AG08395 (cell line): Measurements from ENCODE around the gene PPAN.

Source experiments
- DNase-seq: peaks from one replicate; pipeline ENCODE4 v3.0.0; 2012; ENCODE audit warnings: mixed read lengths, low spot score

Gene PPAN

DNA sequence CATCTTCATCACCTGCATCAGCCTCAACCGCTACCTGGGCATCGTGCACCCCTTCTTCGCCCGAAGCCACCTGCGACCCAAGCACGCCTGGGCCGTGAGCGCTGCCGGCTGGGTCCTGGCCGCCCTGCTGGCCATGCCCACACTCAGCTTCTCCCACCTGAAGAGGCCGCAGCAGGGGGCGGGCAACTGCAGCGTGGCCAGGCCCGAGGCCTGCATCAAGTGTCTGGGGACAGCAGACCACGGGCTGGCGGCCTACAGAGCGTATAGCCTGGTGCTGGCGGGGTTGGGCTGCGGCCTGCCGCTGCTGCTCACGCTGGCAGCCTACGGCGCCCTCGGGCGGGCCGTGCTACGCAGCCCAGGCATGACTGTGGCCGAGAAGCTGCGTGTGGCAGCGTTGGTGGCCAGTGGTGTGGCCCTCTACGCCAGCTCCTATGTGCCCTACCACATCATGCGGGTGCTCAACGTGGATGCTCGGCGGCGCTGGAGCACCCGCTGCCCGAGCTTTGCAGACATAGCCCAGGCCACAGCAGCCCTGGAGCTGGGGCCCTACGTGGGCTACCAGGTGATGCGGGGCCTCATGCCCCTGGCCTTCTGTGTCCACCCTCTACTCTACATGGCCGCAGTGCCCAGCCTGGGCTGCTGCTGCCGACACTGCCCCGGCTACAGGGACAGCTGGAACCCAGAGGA, 7.9 kb downstream of the PPAN start:
- DNase-seq: no peak

- no peak for DNase-seq
Observed at GRCh38 chr19:10114651-10115391, 8.7 kb downstream of the PPAN start.

DNA sequence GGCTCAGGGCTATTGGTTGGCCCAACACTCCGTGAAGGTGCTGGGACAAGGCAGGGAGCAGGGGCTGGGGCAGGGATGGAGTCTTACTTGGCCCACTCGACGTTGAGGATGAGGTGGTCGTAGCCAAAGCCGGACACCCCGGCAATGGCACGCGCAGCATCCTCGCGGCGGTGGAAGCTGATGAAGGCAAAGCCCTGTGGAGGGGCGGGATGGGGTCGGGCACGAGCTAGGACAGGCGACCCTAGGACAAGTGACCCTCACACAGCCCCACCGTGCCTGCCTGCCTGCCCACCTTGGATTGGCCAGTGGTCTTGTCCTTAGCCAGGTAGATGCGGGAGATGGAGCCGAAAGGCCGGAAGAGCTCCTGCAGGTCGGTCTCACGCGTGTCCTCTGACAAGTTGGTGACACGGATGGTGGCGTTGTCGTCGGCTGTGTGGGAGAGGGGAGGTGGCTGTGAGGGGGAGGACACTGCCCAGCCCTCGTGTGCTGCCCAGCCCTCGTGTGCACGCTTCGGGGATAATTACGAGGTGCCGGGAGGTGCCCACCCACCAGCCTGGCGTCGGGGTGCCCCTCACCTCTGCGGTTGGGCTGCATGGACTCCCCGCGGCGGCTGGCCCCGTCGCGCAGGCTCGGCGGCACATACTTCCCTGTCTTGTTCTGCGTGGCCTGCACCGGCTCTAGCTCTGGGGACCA, 9.4 kb downstream of the PPAN start:
- DNase-seq: no peak

- no peak for DNase-seq
Observed at GRCh38 chr19:10116085-10116865, 10.1 kb downstream of the PPAN start.

DNA sequence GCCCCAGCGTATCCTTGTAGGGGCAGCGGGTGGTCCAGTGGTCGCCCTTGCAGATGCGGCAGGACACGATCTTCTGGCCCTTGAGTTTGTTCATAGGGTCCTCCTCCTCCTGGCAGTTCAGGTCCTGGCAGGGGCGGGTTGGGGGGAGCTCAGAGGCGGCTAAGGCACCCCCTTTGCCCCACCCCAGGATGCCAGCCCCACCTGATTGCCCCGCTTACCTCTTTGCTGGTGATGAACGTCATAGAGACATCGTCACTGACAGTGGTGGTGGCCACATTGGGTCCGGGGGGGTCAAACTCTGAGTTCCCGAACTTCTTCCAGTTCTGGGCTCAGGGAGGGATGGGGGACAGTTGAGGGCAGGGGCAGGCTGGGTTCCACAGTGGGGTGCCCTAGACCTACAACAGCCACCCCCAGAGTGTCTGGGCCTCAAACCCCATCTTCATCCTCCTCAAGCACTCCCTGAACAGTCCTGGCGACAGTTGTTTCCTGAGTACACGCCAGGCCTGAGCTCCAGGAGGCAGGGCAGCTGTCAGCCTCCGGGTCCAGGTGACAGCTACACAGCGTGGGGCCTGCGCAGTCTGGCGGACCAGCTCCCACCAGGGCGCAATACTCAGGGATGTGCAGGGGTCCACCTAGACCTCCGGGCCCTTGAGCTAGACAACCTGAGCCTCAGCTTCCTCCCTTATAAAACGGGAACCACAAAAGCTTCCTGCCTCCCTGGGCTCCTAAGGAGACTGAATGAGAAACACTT, 10.9 kb downstream of the PPAN start:
- DNase-seq: no peak

DNA sequence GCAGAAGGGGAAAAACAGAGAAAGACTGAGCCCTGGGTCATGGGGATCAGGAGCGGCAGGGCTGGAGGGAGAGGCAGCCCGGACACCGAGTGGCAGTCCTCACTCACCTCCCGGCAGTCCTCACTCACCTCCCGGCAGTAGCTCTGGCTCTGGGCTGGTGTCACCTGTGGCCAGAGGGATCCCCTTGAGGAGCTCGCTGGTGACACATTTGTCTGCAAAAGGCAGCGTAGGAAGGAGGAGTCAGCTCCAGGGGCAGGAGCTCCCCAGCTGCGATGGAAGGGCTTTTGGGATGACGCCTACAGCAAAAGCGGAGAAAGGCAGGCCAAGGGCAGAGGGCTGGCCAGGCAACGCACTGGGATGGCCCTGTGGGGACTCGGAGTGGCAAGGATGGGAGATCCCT, 12.8 kb downstream of the PPAN start:
- DNase-seq: no peak

- DNase-seq: peak; percentile 82
Observed at GRCh38 chr19:10120538-10121189, 14.5 kb downstream of the PPAN start.

- DNase-seq: peak; percentile 70
Observed at GRCh38 chr19:10122045-10122444, 15.9 kb downstream of the PPAN start.

- DNase-seq: no peak
Observed at GRCh38 chr19:10124429-10124828, 18.3 kb downstream of the PPAN start.

- DNase-seq: no peak
Observed at GRCh38 chr19:10126213-10126639, 20.1 kb downstream of the PPAN start.

- no peak for DNase-seq
Observed at GRCh38 chr19:10132905-10133304, 26.7 kb downstream of the PPAN start.

- DNase-seq: no peak
Observed at GRCh38 chr19:10133596-10133995, 27.4 kb downstream of the PPAN start.

- no peak for DNase-seq
Observed at GRCh38 chr19:10134040-10134439, 27.9 kb downstream of the PPAN start.

DNA sequence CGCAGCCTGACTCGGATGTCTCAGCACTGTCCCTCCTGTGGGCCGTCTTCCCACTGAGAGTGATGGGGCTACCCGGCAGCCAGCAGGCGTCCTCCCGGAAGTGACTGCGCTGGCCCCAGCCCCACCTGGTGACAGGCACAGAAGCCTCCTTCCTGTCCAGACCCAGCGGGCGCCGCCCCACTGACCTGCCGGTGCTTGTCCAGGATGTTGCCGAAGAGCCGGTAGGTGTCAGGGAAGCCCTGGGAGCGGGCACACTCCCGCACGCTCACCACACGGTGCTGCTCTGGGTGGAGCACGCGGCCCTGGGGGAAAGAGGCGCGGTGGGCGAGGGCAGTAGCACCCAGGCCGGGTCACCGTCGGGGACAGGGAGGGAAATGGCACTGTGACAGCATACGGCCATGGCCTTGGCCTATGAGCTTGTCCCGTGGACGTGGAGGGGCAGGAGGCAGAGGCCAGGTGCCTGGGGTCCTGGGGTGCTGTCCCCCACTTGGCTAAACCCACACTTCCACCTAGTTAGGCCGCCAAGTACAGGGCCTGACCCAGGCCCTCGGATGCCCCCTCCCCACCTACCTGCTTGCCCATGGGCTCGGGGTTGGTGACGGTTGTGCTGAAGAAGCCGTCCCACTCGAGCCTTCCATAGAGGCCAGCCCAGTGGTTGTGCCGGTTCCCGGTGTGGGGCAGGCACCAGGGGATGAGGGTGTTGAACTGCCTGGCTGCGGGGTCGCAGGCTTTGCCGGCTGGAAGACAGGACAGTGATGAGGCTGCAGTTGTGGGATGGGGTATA, 29.6 kb downstream of the PPAN start:
- DNase-seq: no peak

DNA sequence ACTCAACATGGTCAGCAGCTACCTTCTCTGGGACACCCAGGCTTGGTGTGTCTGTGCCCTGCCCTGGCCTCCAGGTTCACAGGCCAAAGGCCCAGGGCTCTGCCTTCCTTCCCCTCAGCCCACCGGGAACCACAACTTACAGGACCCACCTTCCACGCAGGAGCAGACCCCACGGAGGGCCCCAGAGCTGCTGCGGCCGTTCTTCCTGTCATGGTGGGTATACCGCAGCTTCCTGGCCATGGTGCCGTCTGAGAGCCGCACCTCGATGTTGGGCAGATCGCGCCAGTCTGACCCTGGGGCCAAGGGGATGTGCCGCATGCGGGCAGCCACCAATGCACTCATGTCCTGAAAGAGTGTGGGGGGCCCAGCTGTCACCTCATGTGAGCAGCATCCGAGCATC, 30.8 kb downstream of the PPAN start:
- no peak for DNase-seq

DNA sequence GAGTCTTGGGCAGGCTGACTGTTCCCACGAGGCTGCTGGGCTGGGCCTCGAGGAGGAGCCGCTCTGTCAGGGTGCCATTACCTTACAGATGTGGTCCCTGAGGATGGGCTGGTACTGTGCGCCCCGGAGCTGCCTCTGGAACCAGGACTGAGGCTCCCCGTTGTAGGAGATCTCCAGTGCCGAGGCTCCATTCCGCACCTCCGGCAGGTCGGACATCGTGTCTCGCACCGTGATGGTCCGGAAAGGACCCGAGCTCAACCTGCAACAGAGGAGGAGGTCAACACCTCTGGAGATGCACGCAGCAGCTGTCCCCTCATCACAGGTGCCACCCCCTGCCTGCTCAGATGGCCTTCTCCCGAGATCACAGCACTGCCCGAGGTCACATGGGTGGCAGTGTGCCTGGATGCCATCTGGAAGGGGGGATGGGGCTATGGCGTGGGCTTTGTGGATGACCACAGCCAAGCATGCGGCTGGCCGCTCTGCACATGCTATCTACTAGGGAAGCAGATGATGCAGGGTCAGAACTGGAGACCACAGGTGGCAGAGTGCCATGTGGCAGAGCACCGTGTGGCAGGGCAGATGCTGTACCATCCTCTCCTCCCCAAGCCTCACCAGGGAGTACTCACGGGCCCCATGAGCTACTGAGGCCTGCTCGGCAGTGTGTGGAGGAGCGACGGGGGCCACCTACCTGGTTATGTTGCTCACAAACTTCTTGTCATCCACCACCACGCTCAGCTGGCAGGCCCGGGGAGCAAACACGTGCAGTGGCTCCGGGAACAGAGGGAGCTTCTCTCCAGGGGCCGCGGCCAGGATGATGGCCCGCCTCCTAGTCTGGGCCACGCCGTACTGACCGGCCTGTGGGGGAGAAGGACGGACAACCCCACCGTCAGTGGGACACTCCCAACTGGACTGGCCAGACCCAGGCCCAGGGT, 31.9 kb downstream of the PPAN start:
- DNase-seq: peak; percentile 43

DNA sequence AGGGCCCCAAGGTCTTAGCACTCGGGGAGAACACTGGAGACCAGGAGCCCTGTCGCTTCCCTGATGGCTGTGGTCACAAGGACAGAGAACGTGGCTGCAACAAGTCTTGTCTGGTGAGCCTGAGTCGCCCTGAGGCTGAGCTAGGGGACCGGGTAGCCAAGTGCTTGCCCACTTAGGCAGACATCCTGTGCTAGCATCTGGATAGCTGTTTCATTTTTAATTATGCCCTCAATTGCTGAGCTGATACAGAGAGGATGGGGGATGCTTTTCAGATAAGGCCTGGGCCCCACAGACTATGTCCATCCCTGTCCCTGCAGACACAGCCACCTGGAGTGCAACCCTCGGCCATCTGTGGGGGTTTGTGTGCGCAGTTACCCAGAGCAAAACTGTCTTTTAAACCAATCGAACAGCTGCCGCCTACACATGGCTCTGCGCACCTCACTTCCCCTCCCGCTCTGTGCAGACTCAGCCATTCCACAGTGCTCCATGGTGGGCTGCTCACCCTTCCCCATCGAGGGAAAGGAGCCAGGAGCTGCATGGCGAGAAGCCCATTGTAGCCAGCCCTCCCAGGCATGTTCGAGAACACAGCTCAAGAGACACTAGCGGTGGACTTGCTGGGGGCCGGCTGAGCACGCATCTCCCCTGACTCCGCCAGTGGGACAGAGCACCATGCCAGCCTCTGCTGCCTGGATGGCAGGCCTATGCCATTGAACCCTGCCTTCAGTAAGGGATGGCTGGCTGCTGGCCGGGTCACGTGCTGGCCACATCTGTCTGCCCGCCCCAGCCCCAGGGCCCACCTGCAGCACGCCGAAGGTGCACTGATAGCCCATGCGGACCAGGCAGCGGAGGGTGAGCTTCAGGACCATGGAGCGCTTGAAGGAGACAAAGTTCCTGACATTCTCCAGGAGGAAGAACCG, 33.0 kb downstream of the PPAN start:
- DNase-seq: no peak

GRCh38 chr19:10139952-10140351, 33.8 kb downstream of the PPAN start:
- DNase-seq: no peak
